HEK293 (cell line): ENCODE data around the gene NECTIN2.

Source experiments
- PBX3 ChIP-seq: sonication (generic); formaldehyde crosslinking; IDR thresholded peaks from 2 replicates; pipeline ENCODE4 v1.8.1; 2022; ENCODE audit warnings: mild to moderate bottlenecking, moderate library complexity, missing genetic modification reagents
- ZNF274 ChIP-seq, 2 experiments: fragments of 200-500 bp in 1 of 2; fragments of 450-650 bp in 1 of 2; sonication (Bioruptor generic) in 1 of 2; formaldehyde crosslinking in 1 of 2; IDR thresholded peaks; 2 replicates each; pipeline versions ENCODE4 v1.5.1 to v1.6.1; 2014 to 2016; ENCODE audit warnings: borderline replicate concordance in 1 of 2, inconsistent platforms in 1 of 2, low read length in 1 of 2, missing biosample characterization in 1 of 2, missing genetic modification characterization in 1 of 2
- TF ChIP-seq, protein P1 (sequence below): IDR thresholded peaks from 2 replicates; pipeline ENCODE4 v1.6.1; 2011; ENCODE audit warnings: mild to moderate bottlenecking, low read depth, low read length, borderline replicate concordance

DNA sequence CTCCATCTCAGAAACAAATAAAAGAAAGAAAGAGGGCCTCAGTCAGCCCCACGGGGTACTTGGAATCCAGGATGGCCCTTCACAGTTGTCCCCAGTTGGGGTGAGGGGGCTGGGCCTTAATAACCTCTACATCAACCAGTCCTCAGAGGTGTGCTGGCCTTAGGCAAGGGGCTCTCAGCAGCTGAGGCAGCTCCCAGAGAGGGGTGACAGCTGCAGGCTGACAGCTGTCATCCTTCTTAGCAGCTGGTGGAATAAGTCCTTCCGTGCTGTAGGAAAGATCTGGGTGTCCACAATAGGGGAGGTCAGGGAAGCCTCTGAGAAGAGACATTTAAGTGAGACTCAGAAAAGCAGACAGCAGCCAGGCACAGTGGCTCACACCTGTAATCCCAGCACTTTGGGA, 29.8 kb upstream of the NECTIN2 start:
- TF ChIP-seq, protein P1, sequence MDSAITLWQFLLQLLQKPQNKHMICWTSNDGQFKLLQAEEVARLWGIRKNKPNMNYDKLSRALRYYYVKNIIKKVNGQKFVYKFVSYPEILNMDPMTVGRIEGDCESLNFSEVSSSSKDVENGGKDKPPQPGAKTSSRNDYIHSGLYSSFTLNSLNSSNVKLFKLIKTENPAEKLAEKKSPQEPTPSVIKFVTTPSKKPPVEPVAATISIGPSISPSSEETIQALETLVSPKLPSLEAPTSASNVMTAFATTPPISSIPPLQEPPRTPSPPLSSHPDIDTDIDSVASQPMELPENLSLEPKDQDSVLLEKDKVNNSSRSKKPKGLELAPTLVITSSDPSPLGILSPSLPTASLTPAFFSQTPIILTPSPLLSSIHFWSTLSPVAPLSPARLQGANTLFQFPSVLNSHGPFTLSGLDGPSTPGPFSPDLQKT, result no peak
- TF ChIP-seq ZNF274 (IDR thresholded peaks at IDR 0.05; ENCODE audit: low read length) (no peak), ZNF274 (tag by site-specific recombination; IDR thresholded peaks at IDR 0.05; ENCODE audit: borderline replicate concordance) (no peak), PBX3 (CRISPR knock-in tag) (no peak)
